GM23248 (cell line): ENCODE results near the gene PIK3R5.

Source experiments
- EZH2 ChIP-seq: fragments of 200-600 bp; sonication (generic); IDR thresholded peaks from 2 replicates; pipeline ENCODE4 v1.6.1; 2018; ENCODE audit warnings: antibody characterized with exemption, mild to moderate bottlenecking; ENCODE audit not compliant: insufficient read depth, poor library complexity, severe bottlenecking
- EZH2phosphoT487 ChIP-seq: fragments of 200-600 bp; sonication (generic); IDR thresholded peaks from 2 replicates; pipeline ENCODE4 v1.6.1; 2018; ENCODE audit warnings: antibody characterized with exemption, moderate library complexity, mild to moderate bottlenecking, low read depth; ENCODE audit not compliant: insufficient read depth

- TF ChIP-seq EZH2 (no peak), EZH2phosphoT487 (no peak)
These were observed 83.9 kb downstream of the PIK3R5 start for GRCh38 chr17:8881606-8882005.
